Fibroblast of lung (primary cell): Measurements from ENCODE around the gene FHIT. TPM values are rescaled to one million over a fixed set of nuclear protein-coding genes. Genes with fewer than 3 reads are reported as not detected.

Experiments used
- DNase-seq, 2 donors: peaks; one replicate each; pipeline versions ENCODE4 v3.0.0 to v3.0.0-alpha.2; 2010; ENCODE audit warnings: low read depth in 2 of 2
- H2AFZ ChIP-seq: 2 replicates; pipeline ENCODE4 v1.5.1; 2012; ENCODE audit warnings: low read length, control low read depth, inconsistent platforms
- H3K27ac ChIP-seq: 2 replicates; pipeline ENCODE4 v1.5.1; 2011; ENCODE audit warnings: low read length, control low read depth; ENCODE audit not compliant: insufficient read depth
- H3K27me3 ChIP-seq: 2 replicates; pipeline ENCODE4 v1.5.1; 2011; ENCODE audit warnings: mild to moderate bottlenecking, low read length; ENCODE audit not compliant: control insufficient read depth, insufficient read depth
- H3K36me3 ChIP-seq: 2 replicates; pipeline ENCODE4 v1.5.1; 2011; ENCODE audit warnings: low read length; ENCODE audit not compliant: control insufficient read depth, insufficient read depth
- H3K4me1 ChIP-seq: 2 replicates; pipeline ENCODE4 v1.5.1; 2011; ENCODE audit warnings: low read length; ENCODE audit not compliant: control insufficient read depth, insufficient read depth; ENCODE audit errors: extremely low read depth
- H3K4me2 ChIP-seq: 2 replicates; pipeline ENCODE4 v1.5.1; 2011; ENCODE audit warnings: low read length, control low read depth; ENCODE audit not compliant: insufficient read depth; ENCODE audit errors: extremely low read depth
- H3K4me3 ChIP-seq, 4 experiments: fragments of 200-600 bp in 1 of 4; sonication (generic) in 1 of 4; replicated peaks in 1 of 4; 2 replicates each; pipeline ENCODE4 v1.5.1; 2011 to 2016; ENCODE audit warnings: low read length in 4 of 4, low read depth in 3 of 4, mild to moderate bottlenecking in 3 of 4, control low read depth in 2 of 4, inconsistent platforms in 1 of 4, mixed read lengths in 1 of 4; ENCODE audit not compliant: insufficient read depth in 1 of 4; ENCODE audit errors: control extremely low read depth in 1 of 4
- H3K79me2 ChIP-seq: 2 replicates; pipeline ENCODE4 v1.5.1; 2012; ENCODE audit warnings: mild to moderate bottlenecking, low read length, inconsistent platforms; ENCODE audit not compliant: control insufficient read depth, insufficient read depth
- H3K9ac ChIP-seq: 2 replicates; pipeline ENCODE4 v1.5.1; 2011; ENCODE audit warnings: mild to moderate bottlenecking, low read length, control low read depth; ENCODE audit not compliant: insufficient read depth
- H3K9me3 ChIP-seq: 2 replicates; pipeline ENCODE4 v1.5.1; 2012; ENCODE audit warnings: low read depth, low read length; ENCODE audit not compliant: control insufficient read depth, insufficient read depth
- H4K20me1 ChIP-seq: 2 replicates; pipeline ENCODE4 v1.5.1; 2011; ENCODE audit warnings: low read length; ENCODE audit not compliant: control insufficient read depth, insufficient read depth; ENCODE audit errors: extremely low read depth
- CTCF ChIP-seq, 2 donors: IDR thresholded peaks in 1 of 2; conservative IDR thresholded peaks in 1 of 2; 1 replicate in 1 of 2; 2 replicates in 1 of 2; pipeline ENCODE4 v1.5.1; 2011 to 2012; ENCODE audit warnings: low read length in 2 of 2, control low read depth in 1 of 2, inconsistent platforms in 1 of 2, low read depth in 1 of 2, mild to moderate bottlenecking in 1 of 2
- EZH2 ChIP-seq: IDR thresholded peaks from 2 replicates; pipeline ENCODE4 v1.5.1; 2012; ENCODE audit warnings: low read length, control low read depth, mild to moderate bottlenecking; ENCODE audit errors: missing control alignments
- polyA plus RNA-seq, 2 donors: library from polyadenylated mRNA; depleted of rRNA in 1 of 2; stranded (reverse) in 1 of 2; unstranded in 1 of 2; fragments of >200 nt; gene quantifications; 2 replicates each; pipeline ENCODE4 v1.2.1, GENCODE V29; 2011 to 2012; ENCODE audit warnings: missing spikeins in 1 of 2
- total RNA-seq: library from RNA; depleted of rRNA; stranded (reverse); fragments of >200 nt; gene quantifications from 2 replicates; pipeline ENCODE4 v1.2.1, GENCODE V29; 2014

FHIT gene
- total and polyA plus RNA-seq, 2 donors (not counting 1 experiment from before 2014, with no cell fraction given), result 0.79 to 2.1 TPM

GRCh38 chr3:59885899-59886400 lies 1365.3 kb downstream of the FHIT start:
- no peak for TF ChIP-seq CTCF (conservative IDR thresholded peaks at IDR 0.05 in 1 of 2, IDR thresholded peaks at IDR 0.05 in 1 of 2; ENCODE audit: low read depth in 1 of 2, low read length in 2 of 2)
- TF ChIP-seq EZH2, result no peak
- H2AFZ ChIP-seq, result no peak overlapping the region
- no peak overlapping the region for H3K4me3 ChIP-seq
- H3K27me3 ChIP-seq, result no peaks in the 10 kb centered on the region
- H3K9me3 ChIP-seq, result no peaks in the 10 kb centered on the region
- H3K79me2 ChIP-seq, result no peaks in the 10 kb centered on the region
- H3K9ac ChIP-seq, result no peak overlapping the region
- no peaks in the 10 kb centered on the region for H4K20me1 ChIP-seq
- H3K36me3 ChIP-seq, result no peaks in the 10 kb centered on the region
- peak in 1 of 2 donors; percentile 8 for DNase-seq
- H3K4me1 ChIP-seq, result no peaks in the 10 kb centered on the region
- H3K27ac ChIP-seq, result no peak overlapping the region
- H3K4me2 ChIP-seq, result no peak overlapping the region

- no peak overlapping the region for H3K9ac ChIP-seq
- H3K4me1 ChIP-seq, result no peaks in the 10 kb centered on the region
- H3K4me2 ChIP-seq, result no peak overlapping the region
- no peak for DNase-seq
- TF ChIP-seq CTCF (conservative IDR thresholded peaks at IDR 0.05 in 1 of 2, IDR thresholded peaks at IDR 0.05 in 1 of 2; ENCODE audit: low read depth in 1 of 2, low read length in 2 of 2), result no peak
- no peak for TF ChIP-seq EZH2
- no peak overlapping the region for H3K4me3 ChIP-seq
- no peaks in the 10 kb centered on the region for H3K79me2 ChIP-seq
- H3K36me3 ChIP-seq, result no peaks in the 10 kb centered on the region
- H3K27me3 ChIP-seq, result no peaks in the 10 kb centered on the region
- H3K27ac ChIP-seq, result no peak overlapping the region
- H2AFZ ChIP-seq, result no peak overlapping the region
- H4K20me1 ChIP-seq, result no peaks in the 10 kb centered on the region
- no peaks in the 10 kb centered on the region for H3K9me3 ChIP-seq
These were observed 1366.2 kb downstream of the FHIT start for GRCh38 chr3:59885101-59885500.

GRCh38 chr3:59884409-59884808 lies 1366.8 kb downstream of the FHIT start:
- H3K9ac ChIP-seq, result no peak overlapping the region
- no peaks in the 10 kb centered on the region for H3K79me2 ChIP-seq
- H3K27me3 ChIP-seq, result no peaks in the 10 kb centered on the region
- H3K36me3 ChIP-seq, result no peaks in the 10 kb centered on the region
- no peak overlapping the region for H3K4me2 ChIP-seq
- no peaks in the 10 kb centered on the region for H4K20me1 ChIP-seq
- H3K27ac ChIP-seq, result no peak overlapping the region
- H3K4me1 ChIP-seq, result no peaks in the 10 kb centered on the region
- TF ChIP-seq CTCF (conservative IDR thresholded peaks at IDR 0.05 in 1 of 2, IDR thresholded peaks at IDR 0.05 in 1 of 2; ENCODE audit: low read depth in 1 of 2, low read length in 2 of 2), result no peak
- TF ChIP-seq EZH2, result no peak
- no peak overlapping the region for H3K4me3 ChIP-seq
- no peak for DNase-seq
- no peak overlapping the region for H2AFZ ChIP-seq
- H3K9me3 ChIP-seq, result no peaks in the 10 kb centered on the region
